GM19035 (cell line): ENCODE results near the gene VWA8.
"Not testable (repeated sequence)": the region's sequence is repeated elsewhere in the genome, so short reads cannot be mapped to it uniquely, and the experiment has no call there.

Experiments
- ATAC-seq: cut with Tn5 transposase; IDR thresholded peaks from one replicate; pipeline ENCODE4 v1.9.1; 2021; ENCODE audit not compliant: unreplicated experiment

The VWA8 gene

DNA sequence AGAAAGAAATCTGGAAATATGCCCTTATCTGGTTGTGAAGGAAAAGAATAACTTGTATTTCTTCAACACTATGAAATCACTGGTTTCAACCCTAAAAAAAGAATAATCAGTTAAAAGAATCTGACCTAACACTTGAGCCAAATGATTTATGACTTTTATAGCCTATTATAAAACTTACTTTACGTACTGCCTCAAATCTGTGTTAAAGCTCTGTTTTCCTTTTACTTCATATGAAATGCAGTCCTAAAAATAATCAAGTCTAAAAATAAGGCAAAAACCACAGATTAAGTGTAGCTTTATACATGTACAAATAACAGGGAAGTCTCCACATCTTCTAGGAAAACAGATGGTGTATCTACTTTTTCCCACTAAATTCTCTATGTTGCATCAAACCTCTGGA is 101.3 kb downstream of the VWA8 start:
- no peak for ATAC-seq

DNA sequence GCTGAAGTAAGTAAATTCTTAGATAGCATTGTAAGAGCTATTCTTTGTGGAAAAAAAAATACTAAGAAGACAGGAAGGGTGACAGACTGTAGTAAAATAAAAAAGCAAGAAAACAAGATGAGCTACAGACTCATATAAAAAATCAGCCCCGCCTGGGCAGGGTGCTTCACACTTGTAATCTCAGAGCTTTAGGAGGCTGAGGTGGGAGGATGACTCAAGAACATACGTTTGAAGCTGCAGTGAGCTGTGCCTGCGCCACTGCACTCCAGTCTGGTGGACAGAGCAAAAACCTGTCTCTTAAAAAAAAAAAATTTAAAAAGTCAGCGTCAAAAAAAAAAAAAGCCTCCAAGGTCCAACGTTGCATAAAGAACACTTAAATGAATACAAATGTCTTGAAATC is 102.1 kb downstream of the VWA8 start:
- no peak for ATAC-seq

DNA sequence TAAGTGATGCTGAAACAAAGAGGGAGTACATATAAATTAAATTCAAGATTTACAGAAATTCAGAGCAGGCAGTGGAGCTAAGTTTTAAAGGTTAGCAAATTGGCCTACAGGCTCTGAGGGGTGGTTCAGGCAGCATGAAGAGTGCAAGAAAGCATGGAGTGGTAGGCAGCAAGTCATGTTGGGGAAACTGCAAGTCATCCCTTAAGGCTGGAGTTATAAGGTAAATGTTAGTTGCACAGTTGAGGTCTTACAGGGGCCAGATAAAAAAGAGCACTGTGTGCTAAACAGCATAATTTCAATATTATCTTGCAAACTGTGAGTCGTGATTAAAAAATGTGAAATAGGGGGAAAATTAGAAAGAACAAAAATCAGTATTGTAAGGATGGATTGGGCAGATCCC is 106.2 kb downstream of the VWA8 start:
- ATAC-seq: no peak

DNA sequence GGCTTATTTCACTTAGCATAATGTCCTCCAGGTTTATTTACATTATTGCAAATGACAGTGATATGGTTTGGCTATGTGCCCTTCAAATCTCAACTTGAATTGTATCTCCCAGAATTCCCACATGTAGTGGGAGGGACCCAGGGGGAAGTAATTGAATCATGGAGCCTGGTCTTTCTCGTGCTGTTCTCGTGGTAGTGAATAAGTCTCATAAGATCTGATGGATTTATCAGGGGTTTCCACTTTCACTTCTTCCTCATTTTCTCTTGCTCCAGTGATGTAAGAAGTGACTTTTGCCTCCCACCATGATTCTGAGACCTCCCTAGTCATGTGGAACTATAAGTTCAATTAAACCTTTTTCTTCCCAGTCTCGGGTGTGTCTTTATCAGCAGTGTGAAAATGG is 109.6 kb downstream of the VWA8 start:
- ATAC-seq: no peak

DNA sequence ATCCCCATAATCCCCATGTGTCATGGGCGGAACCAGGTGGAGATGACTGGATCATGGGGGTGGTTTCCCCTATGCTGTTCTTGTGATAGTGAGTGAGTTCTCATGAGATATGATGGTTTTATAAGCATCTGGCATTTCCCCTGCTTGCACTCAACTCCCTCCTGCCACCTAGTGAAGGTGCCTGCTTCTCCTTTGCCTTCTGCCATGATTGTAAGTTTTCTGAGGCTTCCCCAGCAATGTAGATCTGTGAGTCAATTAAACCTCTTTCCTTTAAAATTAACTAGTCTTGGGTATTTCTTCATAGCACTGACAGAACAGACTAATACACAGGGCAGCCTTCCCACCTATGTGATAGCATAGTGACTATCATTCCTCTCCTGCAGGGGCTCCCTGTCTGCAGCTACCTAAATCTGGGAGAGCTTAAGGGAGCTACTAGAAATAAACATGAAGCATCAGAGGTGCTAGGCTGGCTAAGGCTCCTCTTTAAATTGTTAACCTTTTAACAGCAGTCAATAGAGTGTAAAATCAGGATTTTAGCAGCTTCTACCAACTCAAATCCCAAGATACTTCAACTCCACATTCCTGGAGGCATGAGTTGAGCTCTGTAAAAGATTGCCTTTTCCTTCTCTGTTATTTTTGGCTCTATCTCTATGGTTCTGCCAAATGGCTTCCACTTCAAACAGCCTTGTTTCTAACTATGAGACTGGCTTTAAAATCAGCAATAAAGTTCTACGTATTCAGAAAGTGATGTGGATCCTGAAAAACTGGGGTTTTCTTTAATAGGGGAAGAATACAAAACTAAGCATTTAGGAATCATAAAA is 112.3 kb downstream of the VWA8 start:
- no peak for ATAC-seq

DNA sequence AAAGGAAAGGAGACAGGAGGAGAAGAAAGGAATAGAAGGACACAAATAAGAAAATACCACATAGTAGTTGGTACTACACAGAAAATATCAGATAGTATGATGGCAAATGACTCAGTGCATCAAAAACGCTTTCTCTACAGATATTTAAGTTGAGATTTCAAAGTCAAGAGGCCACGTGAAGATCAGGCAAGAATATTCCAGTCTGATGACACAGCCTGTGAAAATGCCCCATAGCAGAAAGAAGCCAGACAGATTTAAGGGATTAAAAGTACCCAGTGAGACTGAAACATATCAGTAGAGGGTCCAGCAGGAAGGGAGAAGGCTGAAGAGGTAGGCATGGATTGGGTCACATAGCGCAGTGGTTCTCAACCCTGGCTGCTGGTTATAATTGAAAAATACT is 113.7 kb downstream of the VWA8 start:
- no peak for ATAC-seq

DNA sequence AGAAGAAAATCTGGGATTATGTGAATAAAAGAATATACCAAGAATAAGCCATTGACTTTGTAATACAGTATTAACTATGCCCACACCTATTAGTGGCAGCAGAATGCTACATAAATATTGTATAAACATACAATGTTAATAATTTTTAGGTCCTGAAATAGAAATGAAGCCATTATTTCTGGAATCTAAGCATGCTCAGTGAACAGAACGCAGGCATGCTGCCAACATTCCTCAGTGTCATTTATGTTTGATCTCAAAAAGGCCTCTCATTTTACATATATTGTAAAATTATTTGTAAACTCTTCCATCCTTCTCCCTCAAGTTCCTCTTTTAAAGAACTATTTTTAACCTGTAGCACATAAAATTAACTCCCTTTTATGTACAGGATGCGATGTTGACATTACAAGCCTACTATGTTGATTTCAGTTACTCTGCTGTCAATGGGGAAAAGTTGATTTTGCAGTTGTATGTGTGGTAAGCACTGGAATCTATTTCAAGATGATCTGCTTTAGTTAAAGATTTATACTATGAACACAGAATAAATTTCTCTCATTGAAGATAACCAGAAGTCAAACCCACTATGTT is 118.8 kb downstream of the VWA8 start:
- no peak for ATAC-seq

DNA sequence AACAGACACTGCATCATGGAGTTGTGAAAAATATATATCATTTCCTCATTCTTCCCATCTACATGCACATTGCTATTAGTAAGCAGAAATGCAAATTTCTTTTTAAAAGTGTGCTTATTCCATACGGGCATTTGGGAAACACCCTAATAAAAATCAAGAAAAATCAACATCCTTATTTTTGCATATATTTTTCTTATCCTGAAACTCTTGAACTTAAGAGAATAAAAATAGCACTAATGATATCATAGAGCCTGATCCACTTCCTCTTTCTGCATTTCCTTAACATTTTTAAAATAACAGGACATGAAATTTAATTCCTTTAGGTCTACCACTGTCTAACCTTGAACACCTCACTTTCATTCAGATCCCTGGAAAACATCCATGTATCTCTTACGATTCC is 123.3 kb downstream of the VWA8 start:
- ATAC-seq: no peak

DNA sequence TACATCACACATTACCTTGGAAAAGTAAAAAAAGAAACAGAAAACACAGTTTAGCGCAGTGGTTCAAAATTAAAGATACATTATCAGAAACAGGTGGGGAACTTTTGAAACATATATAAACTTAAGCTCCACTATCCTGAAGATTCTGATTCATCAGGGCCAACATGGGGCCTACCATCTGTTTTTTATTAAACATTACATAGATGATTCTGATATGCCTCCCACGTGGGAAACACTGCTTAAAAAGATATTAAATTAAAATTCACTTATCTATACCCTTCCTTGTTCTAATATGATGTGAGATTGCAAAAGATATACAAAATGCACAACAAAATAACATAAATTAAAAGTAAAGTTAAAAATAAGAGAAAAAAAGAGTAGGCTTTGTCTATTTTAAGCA is 125.0 kb downstream of the VWA8 start:
- ATAC-seq: no peak

DNA sequence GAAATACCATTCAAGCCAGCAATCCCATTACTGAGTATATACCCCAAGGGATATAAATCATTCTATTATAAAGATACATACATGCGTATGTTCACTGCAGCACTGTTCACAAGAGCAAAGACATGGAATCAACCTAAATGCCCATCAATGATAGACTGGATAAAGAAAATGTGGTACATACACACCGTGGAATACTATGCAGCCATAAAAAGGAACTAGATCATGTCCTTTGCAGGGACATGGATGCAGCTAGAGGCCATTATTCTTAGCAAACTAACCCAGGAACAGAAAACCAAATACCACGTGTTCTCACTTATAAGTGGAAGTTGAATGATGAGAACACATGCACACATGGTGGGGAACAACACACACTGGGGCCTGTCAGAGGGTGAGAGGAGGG is 126.2 kb downstream of the VWA8 start:
- not testable (repeated sequence) for ATAC-seq

DNA sequence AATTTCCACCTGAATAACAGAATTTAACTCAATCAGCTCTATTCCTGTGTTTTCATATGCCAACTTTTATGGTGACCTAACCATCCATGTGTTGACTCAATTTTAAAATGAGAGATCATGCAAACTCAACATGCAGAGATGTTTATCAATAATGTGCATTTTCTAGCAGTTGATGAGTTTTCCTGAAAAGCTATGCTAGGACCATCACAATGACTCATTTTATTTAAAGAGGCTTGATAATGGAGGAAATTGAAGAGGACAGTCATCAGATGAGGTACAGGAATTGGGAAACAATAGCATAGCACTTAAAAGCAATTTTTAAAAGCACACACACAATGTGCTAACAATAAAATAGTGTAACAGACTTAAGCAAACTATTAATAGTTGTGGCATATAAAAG is 127.1 kb downstream of the VWA8 start:
- no peak for ATAC-seq

DNA sequence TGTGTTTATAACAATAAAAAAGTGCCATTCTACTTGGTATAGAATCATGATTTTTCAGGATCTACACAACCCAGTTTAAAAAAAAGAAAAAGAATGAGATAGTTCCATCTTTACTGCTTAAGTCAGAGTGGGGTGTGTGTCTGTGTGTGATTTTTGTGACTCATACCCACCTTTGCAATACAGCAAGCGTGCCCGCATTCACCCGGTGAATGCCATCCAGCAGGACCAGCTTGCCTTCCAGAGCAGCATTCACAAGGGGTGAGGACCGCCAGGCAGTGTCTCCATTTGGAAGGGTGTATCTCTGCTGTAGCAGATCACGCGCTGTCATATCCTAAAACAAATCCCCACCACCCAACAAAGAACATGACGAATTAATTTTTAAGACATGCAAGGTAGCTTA is 127.7 kb downstream of the VWA8 start:
- ATAC-seq: no peak

DNA sequence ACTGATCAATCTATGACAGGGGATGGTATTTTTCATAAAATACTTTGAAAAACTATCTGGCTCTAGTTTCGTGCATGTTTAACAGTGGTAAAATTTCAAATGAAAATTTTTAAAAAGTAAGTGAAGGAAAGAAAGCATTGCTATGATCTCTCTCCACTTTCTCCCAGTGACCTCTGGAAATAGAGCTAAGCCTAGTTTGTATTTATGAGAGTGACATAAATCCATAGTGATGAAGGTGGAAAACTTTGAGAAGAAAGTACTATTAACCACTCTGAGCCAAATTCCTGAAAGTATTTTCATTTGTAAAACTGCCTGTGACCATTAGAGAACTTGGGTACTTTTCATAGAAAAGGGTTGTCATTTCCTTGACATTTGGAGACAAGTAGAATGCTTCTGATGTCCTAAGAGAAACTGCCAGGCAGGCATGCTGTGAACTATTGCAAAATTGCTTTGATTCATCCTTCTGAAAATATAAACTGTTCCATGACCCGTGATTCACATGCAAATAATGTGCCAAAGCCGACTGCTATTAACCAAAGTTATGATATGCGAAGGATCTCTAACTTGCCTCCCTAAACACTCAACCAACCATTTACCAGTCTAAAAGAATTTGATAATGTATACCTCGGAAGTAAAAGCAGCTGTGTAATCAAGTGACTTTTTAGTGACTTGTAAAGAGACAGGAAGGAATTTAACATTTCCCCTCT is 133.2 kb downstream of the VWA8 start:
- ATAC-seq: no peak

DNA sequence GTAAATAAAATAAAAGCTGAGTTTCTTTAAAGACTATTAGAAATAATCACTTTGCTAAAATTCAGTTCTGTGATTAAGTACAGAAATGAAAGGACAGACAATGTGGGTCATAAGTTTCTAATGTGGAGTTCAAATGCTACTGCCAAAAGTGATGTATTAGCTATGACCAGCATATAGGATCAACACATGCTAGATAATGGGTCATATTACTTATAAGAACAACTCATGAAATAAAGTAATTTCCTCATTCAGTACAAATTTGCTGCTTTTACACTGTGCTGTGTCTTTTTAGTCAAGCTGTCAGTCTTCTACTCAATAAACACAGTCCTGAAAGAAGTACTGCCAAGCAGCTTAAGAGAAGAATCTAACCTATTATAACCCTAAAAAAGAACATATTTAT is 135.2 kb downstream of the VWA8 start:
- ATAC-seq: no peak

DNA sequence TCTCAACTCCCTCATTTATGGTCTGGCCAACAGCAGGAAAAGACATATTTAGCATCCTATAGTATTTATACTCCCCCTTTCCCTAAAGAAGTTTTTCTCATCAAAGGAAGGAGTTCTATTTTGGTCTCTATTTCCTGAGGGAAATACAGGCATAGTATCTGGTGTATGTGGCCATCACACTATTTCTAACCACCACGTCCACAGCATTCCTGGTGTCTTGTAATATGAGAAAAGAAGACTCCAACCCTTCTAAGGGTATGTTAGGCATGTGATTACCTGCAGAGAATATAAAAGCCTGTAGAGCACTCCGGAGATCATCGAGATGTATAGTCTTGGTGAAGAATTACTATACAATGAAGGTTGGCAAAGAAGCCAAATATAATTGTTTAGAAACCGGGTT is 137.4 kb downstream of the VWA8 start:
- ATAC-seq: no peak

DNA sequence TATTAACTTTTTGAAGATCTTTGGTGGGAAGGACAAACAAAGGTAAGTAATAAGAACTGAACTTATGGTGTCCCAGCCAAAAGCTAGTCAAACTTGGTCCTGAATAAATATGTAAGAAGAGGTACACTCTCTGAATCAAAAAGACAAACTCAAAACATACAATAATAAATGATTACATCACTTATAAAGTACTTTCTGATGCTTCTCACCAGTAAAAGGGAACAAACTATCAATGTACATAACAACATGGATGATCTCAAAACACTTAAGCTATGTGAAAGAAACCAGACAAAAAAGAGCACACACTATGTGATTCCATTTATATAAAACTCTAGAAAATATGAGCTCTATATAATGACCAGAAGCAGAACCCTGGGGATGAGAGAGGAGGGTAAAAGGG is 138.3 kb downstream of the VWA8 start:
- no peak for ATAC-seq

DNA sequence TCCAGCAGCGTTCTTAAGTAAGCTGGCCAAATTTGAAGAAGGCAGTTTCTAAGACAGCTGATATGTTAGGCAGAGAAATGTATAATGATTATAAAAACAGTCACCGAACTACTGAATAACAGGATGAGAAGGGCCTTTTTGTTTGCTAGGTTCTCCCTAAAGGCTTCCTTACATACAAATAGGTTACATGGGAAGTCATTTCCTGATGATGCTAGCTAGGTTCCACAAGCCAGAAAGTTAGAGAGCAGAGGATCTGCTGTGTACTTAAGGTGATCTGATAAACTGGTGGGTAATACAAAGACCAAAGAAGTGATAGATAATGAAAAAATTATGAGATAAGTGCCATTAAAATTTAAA is 139.7 kb downstream of the VWA8 start:
- no peak for ATAC-seq

DNA sequence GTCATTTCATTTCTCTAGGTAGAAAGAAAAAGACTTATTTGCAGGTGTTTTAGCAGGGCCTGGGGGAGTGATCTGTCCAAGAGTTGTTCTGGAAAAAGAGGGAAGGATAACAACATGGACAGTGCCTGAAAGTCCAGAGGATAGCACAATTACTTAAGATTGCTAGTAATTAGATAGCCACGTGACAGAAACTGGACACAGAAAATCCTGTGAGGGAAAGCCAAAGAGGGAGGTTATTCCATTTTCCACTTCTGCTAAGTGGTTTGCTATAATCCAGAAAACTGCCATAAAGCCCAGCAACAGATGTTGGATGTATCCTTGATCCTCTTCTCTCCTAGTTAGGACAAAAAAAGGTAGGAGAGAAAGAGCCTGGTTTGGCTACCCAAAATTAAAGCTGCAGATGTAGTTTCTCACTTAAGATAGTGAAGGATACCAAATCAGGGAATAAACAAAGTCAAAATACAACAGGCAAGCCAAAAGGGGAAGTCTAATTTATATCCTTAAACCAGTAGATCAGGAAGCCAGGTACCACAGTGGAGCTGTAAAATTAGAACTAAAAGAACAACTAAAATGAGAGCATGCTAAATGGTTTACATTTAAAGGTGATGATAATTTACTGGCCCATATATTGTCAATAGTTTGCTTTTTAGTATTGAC is 140.2 kb downstream of the VWA8 start:
- no peak for ATAC-seq

DNA sequence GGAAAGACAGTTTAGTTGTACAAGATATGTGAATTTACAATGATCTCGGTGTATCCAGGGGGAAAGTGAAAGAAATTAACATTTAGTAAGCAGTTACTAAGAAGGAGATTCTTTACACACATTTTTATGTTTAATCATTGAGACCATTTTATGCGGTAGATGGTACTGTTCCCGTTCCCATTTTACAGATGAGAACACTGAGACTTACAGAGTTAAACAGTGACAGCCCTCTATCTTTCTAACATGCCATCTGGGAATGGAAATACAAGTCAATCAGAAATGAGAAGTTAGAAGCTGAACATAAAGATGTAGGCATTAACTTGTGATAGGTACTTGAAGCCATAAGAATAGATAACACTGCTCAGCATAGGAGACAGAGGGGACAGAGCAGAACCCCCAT is 144.9 kb downstream of the VWA8 start:
- no peak for ATAC-seq

DNA sequence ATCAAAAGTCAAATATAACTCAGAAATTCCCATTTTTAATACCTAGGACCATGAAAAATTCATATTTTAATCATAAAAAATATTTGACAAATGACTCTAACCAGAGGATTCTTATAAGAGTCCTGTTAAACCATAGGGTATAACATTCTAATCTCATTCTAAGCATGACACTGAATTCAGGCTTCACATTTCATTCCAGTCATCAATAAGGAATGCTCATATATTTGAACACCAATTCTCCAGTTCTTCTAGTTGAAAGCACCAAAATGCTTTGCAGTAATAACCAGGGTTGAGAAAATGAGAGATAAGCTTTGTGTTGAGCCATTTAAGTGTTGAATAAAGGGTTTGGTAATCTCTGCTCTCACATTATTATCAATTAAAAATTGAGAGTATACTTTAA is 147.5 kb downstream of the VWA8 start:
- ATAC-seq: no peak

DNA sequence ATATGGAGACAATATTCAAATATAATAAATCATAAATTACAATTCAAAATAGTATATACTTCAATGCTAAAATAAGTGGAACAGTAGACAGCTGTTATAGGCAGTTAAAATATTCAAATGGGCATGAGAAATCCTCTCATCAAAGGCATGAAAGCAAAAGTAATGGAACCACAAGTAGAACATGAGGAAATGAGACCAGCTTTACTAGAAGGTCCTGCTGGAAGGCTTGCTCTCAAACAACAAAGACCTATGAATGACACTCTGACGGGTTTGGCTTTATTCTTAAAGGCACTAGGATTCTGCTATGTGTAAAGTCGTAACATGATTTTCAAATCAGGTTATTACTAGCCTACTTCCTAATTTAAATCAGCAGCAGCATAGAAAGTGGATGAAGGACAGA is 148.1 kb downstream of the VWA8 start:
- ATAC-seq: peak; percentile 59

DNA sequence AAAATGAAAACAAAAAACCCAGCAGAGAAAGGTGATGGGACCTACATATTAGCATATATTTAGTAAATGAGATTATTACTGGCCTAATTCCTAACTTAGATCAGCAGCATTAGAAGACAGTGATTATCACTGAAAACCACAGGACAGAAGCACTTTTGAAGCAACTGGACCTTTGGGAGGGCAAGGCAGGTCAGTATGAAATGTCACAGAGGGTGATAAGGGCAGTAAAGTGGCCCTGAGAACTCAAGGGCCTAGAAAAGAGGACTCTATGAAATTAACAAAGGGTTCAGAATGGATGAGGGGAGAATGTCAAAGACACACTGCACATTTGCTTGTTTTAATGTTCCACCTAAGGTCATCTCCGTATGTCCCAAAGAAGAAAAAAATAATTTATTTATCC is 148.7 kb downstream of the VWA8 start:
- no peak for ATAC-seq
